Measurements from ENCODE around the gene B4GALNT3.

Gene B4GALNT3

DNA sequence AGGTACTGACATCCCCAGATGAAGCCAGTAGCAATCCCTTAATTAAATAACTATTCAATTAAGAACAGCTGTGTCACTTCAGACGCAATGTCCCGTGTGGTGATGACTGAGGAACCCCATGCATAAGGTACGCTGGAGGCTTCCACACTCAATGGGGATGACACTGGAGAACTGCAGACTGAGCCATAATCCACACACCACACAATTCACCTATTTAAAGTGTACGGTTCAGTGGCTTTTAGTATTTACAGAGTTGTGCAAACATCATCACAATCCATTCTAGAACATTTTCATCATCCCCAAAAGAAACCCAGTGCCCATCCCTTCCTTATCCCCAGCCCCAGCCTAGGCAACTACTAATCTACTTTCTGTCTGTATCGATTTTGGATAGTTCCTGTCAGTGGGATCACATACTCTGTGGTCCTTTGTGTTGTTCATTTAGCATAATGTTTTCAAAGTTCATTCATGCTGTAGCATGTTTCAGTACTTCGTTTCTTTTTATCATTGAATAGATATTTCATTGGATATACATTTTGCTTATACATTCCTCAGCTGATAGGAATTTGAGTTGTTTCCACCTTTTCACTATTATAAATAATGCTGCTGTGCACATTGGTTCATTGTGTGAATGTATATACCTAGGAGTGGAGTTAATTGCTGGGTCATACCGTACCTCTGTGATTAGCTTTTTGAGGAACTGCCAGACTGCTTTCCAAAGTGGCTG, 142.4 kb downstream of the B4GALNT3 start:
- TF ChIP-seq TAF1 (IDR thresholded peaks at IDR 0.05; ENCODE audit: borderline replicate concordance, insufficient read depth, low read length): no peak
- no peak for TF ChIP-seq SIN3A (IDR thresholded peaks at IDR 0.05; ENCODE audit: borderline replicate concordance, insufficient read depth, low read length)
- TF ChIP-seq, protein P1, sequence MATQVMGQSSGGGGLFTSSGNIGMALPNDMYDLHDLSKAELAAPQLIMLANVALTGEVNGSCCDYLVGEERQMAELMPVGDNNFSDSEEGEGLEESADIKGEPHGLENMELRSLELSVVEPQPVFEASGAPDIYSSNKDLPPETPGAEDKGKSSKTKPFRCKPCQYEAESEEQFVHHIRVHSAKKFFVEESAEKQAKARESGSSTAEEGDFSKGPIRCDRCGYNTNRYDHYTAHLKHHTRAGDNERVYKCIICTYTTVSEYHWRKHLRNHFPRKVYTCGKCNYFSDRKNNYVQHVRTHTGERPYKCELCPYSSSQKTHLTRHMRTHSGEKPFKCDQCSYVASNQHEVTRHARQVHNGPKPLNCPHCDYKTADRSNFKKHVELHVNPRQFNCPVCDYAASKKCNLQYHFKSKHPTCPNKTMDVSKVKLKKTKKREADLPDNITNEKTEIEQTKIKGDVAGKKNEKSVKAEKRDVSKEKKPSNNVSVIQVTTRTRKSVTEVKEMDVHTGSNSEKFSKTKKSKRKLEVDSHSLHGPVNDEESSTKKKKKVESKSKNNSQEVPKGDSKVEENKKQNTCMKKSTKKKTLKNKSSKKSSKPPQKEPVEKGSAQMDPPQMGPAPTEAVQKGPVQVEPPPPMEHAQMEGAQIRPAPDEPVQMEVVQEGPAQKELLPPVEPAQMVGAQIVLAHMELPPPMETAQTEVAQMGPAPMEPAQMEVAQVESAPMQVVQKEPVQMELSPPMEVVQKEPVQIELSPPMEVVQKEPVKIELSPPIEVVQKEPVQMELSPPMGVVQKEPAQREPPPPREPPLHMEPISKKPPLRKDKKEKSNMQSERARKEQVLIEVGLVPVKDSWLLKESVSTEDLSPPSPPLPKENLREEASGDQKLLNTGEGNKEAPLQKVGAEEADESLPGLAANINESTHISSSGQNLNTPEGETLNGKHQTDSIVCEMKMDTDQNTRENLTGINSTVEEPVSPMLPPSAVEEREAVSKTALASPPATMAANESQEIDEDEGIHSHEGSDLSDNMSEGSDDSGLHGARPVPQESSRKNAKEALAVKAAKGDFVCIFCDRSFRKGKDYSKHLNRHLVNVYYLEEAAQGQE (IDR thresholded peaks at IDR 0.05; ENCODE audit: insufficient read depth in 1 of 2, low read depth in 2 of 2, low read length in 2 of 2): no peak
- no peak for TF ChIP-seq FOXP2 (optimal IDR thresholded peaks at IDR 0.05; ENCODE audit: borderline replicate concordance, extremely low read depth, extremely low read length, insufficient read depth)
- no peak for TF ChIP-seq POLR2AphosphoS5 (IDR thresholded peaks at IDR 0.05; ENCODE audit: low read depth, low read length)

DNA sequence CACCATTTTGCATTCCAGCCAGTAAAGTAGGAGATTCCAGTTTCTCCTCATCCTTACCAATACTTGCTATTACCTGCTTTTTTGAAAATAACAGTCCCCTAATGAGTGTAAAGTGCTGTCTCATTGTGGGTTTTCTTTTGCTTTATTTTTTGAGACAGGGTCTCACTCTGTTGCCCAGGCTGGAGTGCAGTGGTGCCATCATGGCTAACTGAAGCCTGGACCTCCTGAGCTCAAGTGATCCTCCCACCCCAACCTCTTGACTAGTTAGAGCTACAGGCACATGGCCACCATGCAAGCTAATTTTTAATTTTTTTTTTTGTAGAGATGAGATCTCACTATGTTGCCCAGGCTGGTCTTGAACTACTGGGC, 142.9 kb downstream of the B4GALNT3 start:
- TF ChIP-seq TAF1 (IDR thresholded peaks at IDR 0.05; ENCODE audit: borderline replicate concordance, insufficient read depth, low read length) (no peak), POLR2AphosphoS5 (IDR thresholded peaks at IDR 0.05; ENCODE audit: low read depth, low read length) (no peak), SIN3A (IDR thresholded peaks at IDR 0.05; ENCODE audit: borderline replicate concordance, insufficient read depth, low read length) (no peak), FOXP2 (optimal IDR thresholded peaks at IDR 0.05; ENCODE audit: borderline replicate concordance, extremely low read depth, extremely low read length, insufficient read depth) (no peak)
- TF ChIP-seq, protein P1 (IDR thresholded peaks at IDR 0.05; ENCODE audit: insufficient read depth in 1 of 2, low read depth in 2 of 2, low read length in 2 of 2): no peak

GRCh38 chr12:604956-605355, 145.2 kb downstream of the B4GALNT3 start:
- TF ChIP-seq FOXP2 (optimal IDR thresholded peaks at IDR 0.05; ENCODE audit: borderline replicate concordance, extremely low read depth, extremely low read length, insufficient read depth) (no peak), POLR2AphosphoS5 (IDR thresholded peaks at IDR 0.05; ENCODE audit: low read depth, low read length) (no peak), SIN3A (IDR thresholded peaks at IDR 0.05; ENCODE audit: borderline replicate concordance, insufficient read depth, low read length) (no peak), TAF1 (IDR thresholded peaks at IDR 0.05; ENCODE audit: borderline replicate concordance, insufficient read depth, low read length) (no peak)
- TF ChIP-seq, protein P1 (IDR thresholded peaks at IDR 0.05; ENCODE audit: insufficient read depth in 1 of 2, low read depth in 2 of 2, low read length in 2 of 2): no peak

- TF ChIP-seq, protein P1 (IDR thresholded peaks at IDR 0.05; ENCODE audit: insufficient read depth in 1 of 2, low read depth in 2 of 2, low read length in 2 of 2): 0 out of 4 replicates have a peak, but pooled peaks of 1 of the 2 experiments have one; percentile 26
- TF ChIP-seq POLR2AphosphoS5 (IDR thresholded peaks at IDR 0.05; ENCODE audit: low read depth, low read length): no peak
- TF ChIP-seq FOXP2 (optimal IDR thresholded peaks at IDR 0.05; ENCODE audit: borderline replicate concordance, extremely low read depth, extremely low read length, insufficient read depth): no peak
- TF ChIP-seq SIN3A (IDR thresholded peaks at IDR 0.05; ENCODE audit: borderline replicate concordance, insufficient read depth, low read length): no peak
Measured at GRCh38 chr12:607541-608001, 147.8 kb downstream of the B4GALNT3 start.

Data from PFSK-1 (cell line).